HL-60 (cell line): ENCODE measurements around the gene ARID1B.

Source experiments
- DNase-seq, 2 experiments: peaks; one replicate each; pipeline ENCODE4 v3.0.0-alpha.2; 2010 to 2020; ENCODE audit warnings: low read depth in 1 of 2, low spot score in 1 of 2
- H3K27ac ChIP-seq: fragments of 250-450 bp; sonication (Bioruptor Pico); replicated peaks from 2 replicates; pipeline ENCODE4 v1.5.1; 2020; ENCODE audit warnings: mild to moderate bottlenecking, moderate library complexity
- H3K27me3 ChIP-seq: fragments of 250-450 bp; sonication (Bioruptor Pico); 2 replicates; pipeline ENCODE4 v1.5.1; 2021; ENCODE audit warnings: mild to moderate bottlenecking, moderate library complexity; ENCODE audit not compliant: insufficient read depth, poor library complexity, severe bottlenecking
- H3K4me3 ChIP-seq: replicated peaks from 2 replicates; pipeline ENCODE4 v1.5.1; 2011; ENCODE audit warnings: mild to moderate bottlenecking, control low read depth, low read length; ENCODE audit not compliant: insufficient read depth
- GABPA ChIP-seq: IDR thresholded peaks from 2 replicates; pipeline ENCODE4 v1.6.1; 2012; ENCODE audit warnings: low read depth
- POLR2AphosphoS5 ChIP-seq: IDR thresholded peaks from 2 replicates; pipeline ENCODE4 v1.6.1; 2012; ENCODE audit warnings: low read depth
- REST ChIP-seq: IDR thresholded peaks from 2 replicates; pipeline ENCODE4 v1.6.1; 2012; ENCODE audit warnings: low read depth; ENCODE audit not compliant: insufficient replicate concordance
- SPI1 ChIP-seq: IDR thresholded peaks from 2 replicates; pipeline ENCODE4 v1.6.1; 2012; ENCODE audit warnings: low read depth, mild to moderate bottlenecking, borderline replicate concordance
- TF ChIP-seq, protein P1 (sequence below): IDR thresholded peaks from one replicate; pipeline ENCODE4 v1.5.1; 2011; ENCODE audit warnings: low read length, control low read depth, inconsistent platforms; ENCODE audit not compliant: insufficient read depth

ARID1B gene

DNA sequence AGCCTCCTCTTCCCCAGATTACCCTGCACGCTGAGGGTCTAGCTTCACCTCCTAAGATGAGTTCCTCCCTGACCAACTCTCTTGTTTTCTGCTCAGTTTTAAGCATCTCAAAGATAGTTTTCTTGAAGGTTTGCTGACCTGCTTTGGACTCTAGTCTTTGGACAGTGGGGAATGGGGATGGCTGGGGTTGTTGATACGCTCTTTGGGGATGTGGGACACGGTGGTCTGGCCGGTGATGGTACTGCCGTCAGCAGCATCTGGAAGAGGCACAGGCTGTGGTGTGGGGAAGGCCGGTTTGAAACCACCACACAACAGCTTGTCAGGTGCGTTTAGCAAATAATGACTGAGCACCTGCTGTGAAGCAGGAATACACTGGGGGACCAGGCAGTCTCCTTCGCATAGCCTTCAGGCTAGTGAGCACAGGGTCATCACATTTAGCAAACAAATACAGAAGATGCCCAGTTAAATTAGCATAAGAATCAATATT, 452.0 kb downstream of the ARID1B start:
- Histone ChIP-seq H3K4me3 (no peak overlapping the region), H3K27me3 (no peaks in the 10 kb centered on the region), H3K27ac (no peak overlapping the region)
- TF ChIP-seq REST (no peak), POLR2AphosphoS5 (no peak)
- TF ChIP-seq, protein P1, sequence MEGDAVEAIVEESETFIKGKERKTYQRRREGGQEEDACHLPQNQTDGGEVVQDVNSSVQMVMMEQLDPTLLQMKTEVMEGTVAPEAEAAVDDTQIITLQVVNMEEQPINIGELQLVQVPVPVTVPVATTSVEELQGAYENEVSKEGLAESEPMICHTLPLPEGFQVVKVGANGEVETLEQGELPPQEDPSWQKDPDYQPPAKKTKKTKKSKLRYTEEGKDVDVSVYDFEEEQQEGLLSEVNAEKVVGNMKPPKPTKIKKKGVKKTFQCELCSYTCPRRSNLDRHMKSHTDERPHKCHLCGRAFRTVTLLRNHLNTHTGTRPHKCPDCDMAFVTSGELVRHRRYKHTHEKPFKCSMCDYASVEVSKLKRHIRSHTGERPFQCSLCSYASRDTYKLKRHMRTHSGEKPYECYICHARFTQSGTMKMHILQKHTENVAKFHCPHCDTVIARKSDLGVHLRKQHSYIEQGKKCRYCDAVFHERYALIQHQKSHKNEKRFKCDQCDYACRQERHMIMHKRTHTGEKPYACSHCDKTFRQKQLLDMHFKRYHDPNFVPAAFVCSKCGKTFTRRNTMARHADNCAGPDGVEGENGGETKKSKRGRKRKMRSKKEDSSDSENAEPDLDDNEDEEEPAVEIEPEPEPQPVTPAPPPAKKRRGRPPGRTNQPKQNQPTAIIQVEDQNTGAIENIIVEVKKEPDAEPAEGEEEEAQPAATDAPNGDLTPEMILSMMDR: no peak
- DNase-seq: no peak

DNA sequence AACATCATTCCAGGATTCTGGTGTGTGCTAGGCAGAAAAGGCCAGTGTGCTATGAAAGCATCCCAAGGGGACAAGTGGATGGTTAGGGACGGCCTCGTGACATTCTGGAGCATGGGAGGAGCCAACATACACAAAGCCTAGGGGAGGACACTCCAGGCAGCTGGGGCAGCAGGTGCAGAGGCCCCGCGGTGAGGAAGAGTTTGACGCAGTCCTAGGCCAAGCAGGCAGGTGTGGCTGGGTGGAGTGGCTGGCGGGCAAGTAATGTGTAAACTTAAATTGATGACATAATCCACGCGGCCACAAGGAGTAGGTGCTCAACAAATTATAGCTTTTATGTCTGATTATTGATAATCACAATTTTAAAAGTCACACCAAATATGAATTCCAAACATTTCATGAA, 452.5 kb downstream of the ARID1B start:
- TF ChIP-seq POLR2AphosphoS5 (no peak), GABPA (no peak), SPI1 (no peak), REST (no peak)
- TF ChIP-seq, protein P1: no peak
- Histone ChIP-seq H3K4me3 (no peak overlapping the region), H3K27ac (no peak overlapping the region), H3K27me3 (no peaks in the 10 kb centered on the region)
- no peak for DNase-seq

DNA sequence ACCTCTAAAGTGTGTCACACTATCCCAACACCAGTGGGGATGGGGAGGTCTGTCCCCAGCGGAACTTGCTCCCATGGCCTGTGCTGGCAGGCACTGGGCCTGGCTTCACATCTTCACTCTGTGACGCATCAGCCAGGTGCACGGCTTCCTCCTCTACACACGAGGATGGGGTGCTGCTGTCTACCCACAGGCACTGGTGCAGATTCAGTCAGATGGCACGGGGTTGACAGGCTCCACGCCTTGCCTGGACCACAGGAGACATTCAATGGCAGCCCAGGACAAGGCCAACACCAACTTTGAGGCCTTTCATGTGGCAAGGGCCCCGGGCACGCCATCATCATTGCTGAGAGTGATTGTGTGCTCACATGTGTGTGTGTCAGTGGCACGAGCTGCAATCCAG, 453.7 kb downstream of the ARID1B start:
- Histone ChIP-seq H3K27ac (no peak overlapping the region), H3K27me3 (peaks cover 3% of the 10 kb centered on the region)
- TF ChIP-seq GABPA: no peak
- TF ChIP-seq, protein P1: no peak
- TF ChIP-seq REST: no peak

More for the DNA sequence above, 453.7 kb downstream of the ARID1B start:
- no peak for DNase-seq
- H3K4me3 ChIP-seq: no peak overlapping the region
